ENCODE results near the gene SORL1-AS1.

SORL1-AS1 gene

DNA sequence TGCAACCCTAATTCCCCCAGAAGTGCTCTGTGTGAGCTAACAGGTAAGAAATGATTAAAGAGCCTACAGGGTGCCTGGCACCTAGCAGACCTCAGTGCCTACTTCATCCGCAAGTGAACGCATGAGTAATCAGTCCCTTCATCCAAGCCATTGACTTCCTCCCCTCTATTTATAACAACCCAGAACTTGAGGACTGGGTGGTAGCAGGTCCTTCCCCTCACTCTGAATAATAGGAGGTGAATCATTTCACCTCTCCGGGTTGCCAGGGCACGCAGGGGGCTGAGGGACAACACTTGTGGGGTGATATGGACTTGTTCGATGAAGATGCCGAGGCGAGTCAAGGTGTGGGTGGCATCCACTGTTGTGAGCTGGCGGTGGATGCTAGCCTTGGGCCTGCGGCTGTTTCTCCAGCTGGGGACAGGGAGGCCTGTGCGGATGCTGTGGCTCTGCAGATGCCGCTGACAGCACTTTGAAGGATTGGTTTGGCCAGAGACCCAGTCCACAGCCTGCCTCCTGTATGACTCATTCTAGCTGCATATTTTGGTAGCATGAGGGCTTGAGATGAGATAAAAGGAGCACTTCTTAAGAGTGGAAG, 11.7 kb upstream of the SORL1-AS1 start:
- POLR2A ChIA-PET, result interaction anchor here (0.8 to 10.2 kb wide), 4 partner anchors 15 to 172 kb away, joined by 3 to 148 read pairs (median 5); partner anchors contain the start of genes SC5D, SORL1 and SORL1-AS1
- Mint-ChIP-seq H3K4me3 (peak overlapping the region; percentile 61), H3K36me3 (ENCODE audit: low read depth) (peaks cover 6% of the 10 kb centered on the region), H3K9me3 (no peaks in the 10 kb centered on the region), H3K27me3 (no peaks in the 10 kb centered on the region), H3K4me1 (peaks cover 97% of the 10 kb centered on the region), H3K27ac (peak overlapping the region; percentile 89)
- CTCF ChIA-PET, result interaction anchor here (1.1 kb wide), 1 partner anchor 13 kb away, joined by 3 read pairs; no protein-coding TSS in a partner anchor
- ATAC-seq (ENCODE audit: low read depth) (peak; percentile 51), DNase-seq (no peak)
- intact Hi-C loops (cut with micrococcal nuclease), result loop anchor here (1.0 kb wide), 2 partner anchors 11 to 18 kb away; no protein-coding TSS in a partner anchor
- TF ChIP-seq, protein P1, sequence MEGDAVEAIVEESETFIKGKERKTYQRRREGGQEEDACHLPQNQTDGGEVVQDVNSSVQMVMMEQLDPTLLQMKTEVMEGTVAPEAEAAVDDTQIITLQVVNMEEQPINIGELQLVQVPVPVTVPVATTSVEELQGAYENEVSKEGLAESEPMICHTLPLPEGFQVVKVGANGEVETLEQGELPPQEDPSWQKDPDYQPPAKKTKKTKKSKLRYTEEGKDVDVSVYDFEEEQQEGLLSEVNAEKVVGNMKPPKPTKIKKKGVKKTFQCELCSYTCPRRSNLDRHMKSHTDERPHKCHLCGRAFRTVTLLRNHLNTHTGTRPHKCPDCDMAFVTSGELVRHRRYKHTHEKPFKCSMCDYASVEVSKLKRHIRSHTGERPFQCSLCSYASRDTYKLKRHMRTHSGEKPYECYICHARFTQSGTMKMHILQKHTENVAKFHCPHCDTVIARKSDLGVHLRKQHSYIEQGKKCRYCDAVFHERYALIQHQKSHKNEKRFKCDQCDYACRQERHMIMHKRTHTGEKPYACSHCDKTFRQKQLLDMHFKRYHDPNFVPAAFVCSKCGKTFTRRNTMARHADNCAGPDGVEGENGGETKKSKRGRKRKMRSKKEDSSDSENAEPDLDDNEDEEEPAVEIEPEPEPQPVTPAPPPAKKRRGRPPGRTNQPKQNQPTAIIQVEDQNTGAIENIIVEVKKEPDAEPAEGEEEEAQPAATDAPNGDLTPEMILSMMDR (IDR thresholded peaks at IDR 0.05), result no peak

DNA sequence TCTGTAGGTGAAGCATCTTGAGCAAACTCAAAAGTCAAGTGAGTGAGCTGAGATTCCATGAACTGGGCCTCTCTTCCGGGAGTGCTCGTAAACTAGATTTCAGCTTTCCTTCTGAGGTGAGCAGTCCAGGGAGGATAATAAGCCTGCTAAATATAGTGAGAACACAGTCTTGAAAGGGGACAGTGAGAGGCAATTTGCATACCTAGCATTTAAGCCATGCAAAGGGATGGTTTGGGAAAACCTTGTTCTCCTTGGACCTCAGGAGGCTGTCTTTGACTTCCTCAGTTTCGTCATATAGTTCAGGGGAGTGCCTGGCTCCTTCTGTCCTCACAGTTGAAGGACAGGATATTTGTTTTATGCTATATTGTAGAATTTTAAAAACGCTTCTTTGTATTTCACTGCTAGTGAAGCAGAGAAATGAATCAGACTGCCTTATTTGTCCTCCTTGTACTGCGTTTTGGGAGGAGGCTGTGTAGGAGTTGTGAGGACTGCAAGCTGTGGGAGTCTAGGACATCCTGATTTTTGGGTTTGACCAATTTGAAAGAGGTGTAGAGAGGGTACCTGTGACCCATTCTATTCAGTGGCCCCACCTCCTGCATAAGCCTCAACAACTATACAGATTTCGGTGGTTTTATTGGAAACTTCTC, 11.0 kb upstream of the SORL1-AS1 start:
- Mint-ChIP-seq H3K4me3 (peak overlapping the region; percentile 61), H3K27me3 (no peaks in the 10 kb centered on the region), H3K4me1 (peaks cover 97% of the 10 kb centered on the region), H3K9me3 (no peaks in the 10 kb centered on the region), H3K27ac (peak overlapping the region; percentile 89), H3K36me3 (ENCODE audit: low read depth) (peaks cover 8% of the 10 kb centered on the region)
- ATAC-seq (ENCODE audit: low read depth) (no peak), DNase-seq (no peak)
- ChIA-PET POLR2A (interaction anchor here (1.1 to 10.2 kb wide), 3 partner anchors 14 to 96 kb away, joined by 3 to 148 read pairs (median 4); partner anchors contain the start of genes SORL1 and SORL1-AS1), CTCF (interaction anchor here (1.1 to 1.4 kb wide), 2 partner anchors 12 to 144 kb away, joined by 3 to 4 read pairs; no protein-coding TSS in a partner anchor)
- intact Hi-C loops (cut with micrococcal nuclease), result loop anchor here (1.0 kb wide), 2 partner anchors 11 to 18 kb away; no protein-coding TSS in a partner anchor
- TF ChIP-seq, protein P1 (IDR thresholded peaks at IDR 0.05), result no peak

DNA sequence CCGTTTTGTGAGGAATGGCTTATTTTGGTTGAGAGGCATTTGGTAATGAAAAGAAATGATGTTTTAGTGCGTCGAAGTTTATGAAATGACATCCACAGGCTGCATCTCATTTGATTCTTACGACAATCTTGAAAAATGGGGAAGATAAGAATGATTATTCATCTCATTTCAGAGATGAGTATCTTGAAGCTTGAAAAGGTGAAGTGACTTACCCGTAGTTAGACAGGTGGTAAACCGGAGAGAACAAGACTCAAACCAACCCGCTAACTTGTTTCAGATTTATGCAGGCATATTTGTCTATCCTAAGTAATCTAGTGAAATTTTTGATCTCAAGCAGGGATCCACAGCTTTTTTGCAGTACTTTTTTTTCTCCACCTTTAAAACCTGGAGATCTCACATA, 9.1 kb upstream of the SORL1-AS1 start:
- no peaks in the 10 kb centered on the region for H3K27me3 Mint-ChIP-seq
- peak overlapping the region; percentile 82 for H3K27ac Mint-ChIP-seq
- DNase-seq (no peak), ATAC-seq (ENCODE audit: low read depth) (no peak)
- H3K4me3 Mint-ChIP-seq, result peak overlapping the region; percentile 33
- intact Hi-C loops (cut with micrococcal nuclease), result no loop called here
- H3K9me3 Mint-ChIP-seq, result no peaks in the 10 kb centered on the region
- POLR2A ChIA-PET, result interaction anchor here (1.4 to 10.2 kb wide), 3 partner anchors 8 to 32 kb away, joined by 3 to 148 read pairs (median 12); partner anchors contain the start of genes SORL1 and SORL1-AS1
- TF ChIP-seq, protein P1 (IDR thresholded peaks at IDR 0.05), result no peak
- CTCF ChIA-PET, result interaction anchor here (1.2 to 2.6 kb wide), 3 partner anchors 11 to 129 kb away, joined by 3 to 9 read pairs (median 4); no protein-coding TSS in a partner anchor
- H3K4me1 Mint-ChIP-seq, result peaks cover 84% of the 10 kb centered on the region
- peaks cover 22% of the 10 kb centered on the region for H3K36me3 Mint-ChIP-seq (ENCODE audit: low read depth)

DNA sequence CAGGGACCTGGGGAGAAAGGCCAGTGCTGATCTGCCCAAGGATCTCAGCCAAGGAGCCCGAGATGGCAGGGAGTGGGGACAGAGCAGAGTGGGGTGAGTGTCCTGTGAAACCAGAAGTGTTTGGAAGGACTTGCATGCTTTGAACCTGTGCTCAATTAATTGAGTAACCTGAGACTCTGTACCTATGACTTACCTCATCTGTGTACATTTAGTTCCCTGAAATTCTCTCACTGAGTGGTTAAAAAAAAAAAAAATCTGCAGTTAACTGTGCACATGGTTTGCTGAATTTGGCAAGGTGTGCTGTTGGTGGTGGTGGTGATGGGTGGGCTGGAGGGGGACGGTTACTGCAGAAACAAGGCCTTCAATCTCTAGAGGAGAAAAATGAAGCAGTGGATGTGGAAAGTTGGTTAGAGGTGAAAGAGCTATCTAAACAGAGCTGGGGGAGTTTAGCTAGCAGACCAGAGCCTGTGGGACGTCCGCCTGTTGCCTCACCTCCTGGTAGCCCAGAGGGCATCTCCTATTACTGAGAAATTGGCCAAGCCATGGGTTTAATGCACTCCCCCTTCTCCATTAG, 8.3 kb upstream of the SORL1-AS1 start:
- DNase-seq (no peak), ATAC-seq (ENCODE audit: low read depth) (no peak)
- H3K4me3 Mint-ChIP-seq, result no peak overlapping the region
- H3K36me3 Mint-ChIP-seq (ENCODE audit: low read depth), result peaks cover 25% of the 10 kb centered on the region
- TF ChIP-seq, protein P1 (IDR thresholded peaks at IDR 0.05), result no peak
- intact Hi-C loops (cut with micrococcal nuclease), result no loop called here
- no peaks in the 10 kb centered on the region for H3K27me3 Mint-ChIP-seq
- H3K9me3 Mint-ChIP-seq, result no peaks in the 10 kb centered on the region
- CTCF ChIA-PET, result interaction anchor here (1.2 to 2.6 kb wide), 3 partner anchors 10 to 130 kb away, joined by 3 to 9 read pairs (median 4); no protein-coding TSS in a partner anchor
- H3K4me1 Mint-ChIP-seq, result peaks cover 83% of the 10 kb centered on the region
- H3K27ac Mint-ChIP-seq, result peak overlapping the region; percentile 82
- POLR2A ChIA-PET, result interaction anchor here (0.7 to 10.2 kb wide), 3 partner anchors 11 to 1116 kb away, joined by 4 to 148 read pairs (median 12); partner anchors contain the start of genes SORL1 and SORL1-AS1
